Measurements from ENCODE around the gene STRA8. TPM values are rescaled to one million over a fixed set of nuclear protein-coding genes. Genes with fewer than 3 reads are reported as not detected.

Gene STRA8
- total and polyA plus RNA-seq, 2 donors from 2014 or later = 0.43 TPM; not detected in 1

- TF ChIP-seq CTCF (IDR thresholded peaks at IDR 0.05; ENCODE audit: borderline replicate concordance, extremely low read depth, insufficient read depth) = no peak
- intact Hi-C loops (cut with DNase I) = no loop called here
- Histone ChIP-seq H3K9ac (ENCODE audit: low read length in 3 of 3) (no peak overlapping the region), H3K36me3 (ENCODE audit: control insufficient read depth in 2 of 3, insufficient read depth in 3 of 3, low read length in 3 of 3) (no peaks in the 10 kb centered on the region), H3K4me3 (ENCODE audit: low read length in 3 of 3) (no peak overlapping the region), H3K27ac (ENCODE audit: low read depth in 2 of 2, low read length in 2 of 2) (no peak overlapping the region), H3K4me1 (ENCODE audit: control insufficient read depth in 2 of 3, insufficient read depth in 2 of 3, low read depth in 1 of 3, low read length in 3 of 3) (no peaks in the 10 kb centered on the region), H3K9me3 (ENCODE audit: control insufficient read depth in 2 of 3, insufficient read depth in 1 of 3, low read length in 3 of 3) (no peaks in the 10 kb centered on the region), H3K27me3 (ENCODE audit: control insufficient read depth, insufficient read depth, low read length) (no peaks in the 10 kb centered on the region)
- no peak for DNase-seq
- FAIRE-seq = no peak
These were observed 49.1 kb downstream of the STRA8 start for GRCh38 chr7:135282561-135283254.

GRCh38 chr7:135283959-135284638 is 50.5 kb downstream of the STRA8 start:
- no peaks in the 10 kb centered on the region for H3K9me3 ChIP-seq (ENCODE audit: control insufficient read depth in 2 of 3, insufficient read depth in 1 of 3, low read length in 3 of 3)
- intact Hi-C loops (cut with DNase I) = no loop called here
- H3K4me3 ChIP-seq (ENCODE audit: low read length in 3 of 3) = no peak overlapping the region
- no peak overlapping the region for H3K9ac ChIP-seq (ENCODE audit: low read length in 3 of 3)
- no peaks in the 10 kb centered on the region for H3K27me3 ChIP-seq (ENCODE audit: control insufficient read depth, insufficient read depth, low read length)
- no peak overlapping the region for H3K27ac ChIP-seq (ENCODE audit: low read depth in 2 of 2, low read length in 2 of 2)
- H3K4me1 ChIP-seq (ENCODE audit: control insufficient read depth in 2 of 3, insufficient read depth in 2 of 3, low read depth in 1 of 3, low read length in 3 of 3) = no peaks in the 10 kb centered on the region
- no peak for TF ChIP-seq CTCF (IDR thresholded peaks at IDR 0.05; ENCODE audit: borderline replicate concordance, extremely low read depth, insufficient read depth)
- H3K36me3 ChIP-seq (ENCODE audit: control insufficient read depth in 2 of 3, insufficient read depth in 3 of 3, low read length in 3 of 3) = no peaks in the 10 kb centered on the region
- FAIRE-seq = no peak
- no peak for DNase-seq

- FAIRE-seq (no peak), DNase-seq (no peak)
- no peak overlapping the region for H3K27ac ChIP-seq (ENCODE audit: low read depth in 2 of 2, low read length in 2 of 2)
- no peaks in the 10 kb centered on the region for H3K9me3 ChIP-seq (ENCODE audit: control insufficient read depth in 2 of 3, insufficient read depth in 1 of 3, low read length in 3 of 3)
- no peaks in the 10 kb centered on the region for H3K4me1 ChIP-seq (ENCODE audit: control insufficient read depth in 2 of 3, insufficient read depth in 2 of 3, low read depth in 1 of 3, low read length in 3 of 3)
- H3K9ac ChIP-seq (ENCODE audit: low read length in 3 of 3) = no peak overlapping the region
- H3K36me3 ChIP-seq (ENCODE audit: control insufficient read depth in 2 of 3, insufficient read depth in 3 of 3, low read length in 3 of 3) = no peaks in the 10 kb centered on the region
- intact Hi-C loops (cut with DNase I) = no loop called here
- H3K4me3 ChIP-seq (ENCODE audit: low read length in 3 of 3) = no peak overlapping the region
- H3K27me3 ChIP-seq (ENCODE audit: control insufficient read depth, insufficient read depth, low read length) = no peaks in the 10 kb centered on the region
- TF ChIP-seq CTCF (IDR thresholded peaks at IDR 0.05; ENCODE audit: borderline replicate concordance, extremely low read depth, insufficient read depth) = no peak
These were observed 52.1 kb downstream of the STRA8 start for GRCh38 chr7:135285547-135286233.
